DND-41 (cell line): Measurements from ENCODE around the gene CCDC59.

Source experiments
- ATAC-seq: fragments of 200-7000 bp; cut with Tn5 transposase; 3 replicates; pipeline ENCODE4 v1.9.1; 2021; ENCODE audit warnings: low read depth; ENCODE audit not compliant: insufficient read depth
- DNase-seq: peaks from one replicate; pipeline ENCODE4 v3.0.0-alpha.2; 2020
- H2AFZ ChIP-seq: 2 replicates; pipeline ENCODE4 v1.6.0; 2012; ENCODE audit warnings: low read depth, low read length
- H3K27ac ChIP-seq: 2 replicates; pipeline ENCODE4 v1.5.1; 2012; ENCODE audit warnings: low read length, inconsistent platforms
- H3K27me3 ChIP-seq: fragments of 200-600 bp; sonication (generic); 2 replicates; pipeline ENCODE4 v1.6.0; 2012; ENCODE audit warnings: low read length, mild to moderate bottlenecking, inconsistent platforms; ENCODE audit not compliant: insufficient read depth, poor library complexity
- H3K36me3 ChIP-seq: 2 replicates; pipeline ENCODE4 v1.5.1; 2012; ENCODE audit warnings: low read length, inconsistent platforms; ENCODE audit not compliant: insufficient read depth
- H3K4me1 ChIP-seq: 2 replicates; pipeline ENCODE4 v1.5.1; 2012; ENCODE audit warnings: mild to moderate bottlenecking, low read length; ENCODE audit not compliant: insufficient read depth
- H3K4me2 ChIP-seq: 2 replicates; pipeline ENCODE4 v1.6.0; 2012; ENCODE audit warnings: mild to moderate bottlenecking, moderate library complexity, low read length, inconsistent platforms; ENCODE audit not compliant: insufficient read depth
- H3K4me3 ChIP-seq, 2 experiments: fragments of 200-600 bp in 1 of 2; shearing (Covaris generic) in 1 of 2; 2 replicates each; pipeline ENCODE4 v1.5.1; 2012 to 2016; ENCODE audit warnings: inconsistent platforms in 2 of 2, low read length in 2 of 2, mild to moderate bottlenecking in 2 of 2, low read depth in 1 of 2, moderate library complexity in 1 of 2
- H3K79me2 ChIP-seq: 2 replicates; pipeline ENCODE4 v1.6.0; 2012; ENCODE audit warnings: low read length, inconsistent platforms; ENCODE audit not compliant: insufficient read depth
- H3K9ac ChIP-seq: 2 replicates; pipeline ENCODE4 v1.6.0; 2012; ENCODE audit warnings: low read depth, mild to moderate bottlenecking, inconsistent platforms, low read length, moderate library complexity
- H3K9me3 ChIP-seq: 2 replicates; pipeline ENCODE4 v1.5.1; 2012; ENCODE audit warnings: low read length, moderate library complexity, mild to moderate bottlenecking, inconsistent platforms; ENCODE audit not compliant: insufficient read depth, severe bottlenecking
- H4K20me1 ChIP-seq: 2 replicates; pipeline ENCODE4 v1.6.0; 2012; ENCODE audit warnings: low read length; ENCODE audit not compliant: insufficient read depth
- CTCF ChIP-seq: IDR thresholded peaks from 2 replicates; pipeline ENCODE4 v1.5.1; 2012; ENCODE audit warnings: borderline replicate concordance, low read length, moderate library complexity, mild to moderate bottlenecking; ENCODE audit not compliant: poor library complexity, severe bottlenecking; ENCODE audit errors: extremely low read depth
- EZH2 ChIP-seq: IDR thresholded peaks from 3 replicates; pipeline ENCODE4 v1.6.1; 2012; ENCODE audit warnings: borderline replicate concordance, low read depth, mild to moderate bottlenecking, moderate library complexity, low read length, inconsistent platforms; ENCODE audit not compliant: severe bottlenecking

The CCDC59 gene

GRCh38 chr12:82375201-82375600, 17.0 kb upstream of the CCDC59 start:
- Histone ChIP-seq H3K9ac (no peak overlapping the region), H3K27me3 (no peaks in the 10 kb centered on the region), H3K9me3 (no peaks in the 10 kb centered on the region), H3K4me1 (no peaks in the 10 kb centered on the region), H3K79me2 (no peaks in the 10 kb centered on the region), H3K4me2 (no peak overlapping the region), H3K4me3 (no peak overlapping the region), H3K27ac (no peak overlapping the region), H4K20me1 (no peaks in the 10 kb centered on the region), H2AFZ (no peak overlapping the region), H3K36me3 (peaks cover 1% of the 10 kb centered on the region; the same call in 1 of the 2 replicates)
- ATAC-seq (no peak), DNase-seq (no peak)
- TF ChIP-seq EZH2: no peak
- no peak for TF ChIP-seq CTCF

GRCh38 chr12:82366197-82366596, 8.0 kb upstream of the CCDC59 start:
- Histone ChIP-seq H3K27ac (no peak overlapping the region), H3K27me3 (no peaks in the 10 kb centered on the region), H2AFZ (no peak overlapping the region), H3K4me2 (no peak overlapping the region), H3K79me2 (no peaks in the 10 kb centered on the region; the same call in 1 of the 2 replicates), H3K4me3 (no peak overlapping the region), H4K20me1 (no peaks in the 10 kb centered on the region), H3K9me3 (no peaks in the 10 kb centered on the region), H3K4me1 (no peaks in the 10 kb centered on the region), H3K9ac (no peak overlapping the region), H3K36me3 (peaks cover 4% of the 10 kb centered on the region; the same call in 1 of the 2 replicates)
- TF ChIP-seq EZH2 (no peak), CTCF (no peak)
- no peak for ATAC-seq
- no peak for DNase-seq

GRCh38 chr12:82363990-82364389, 5.8 kb upstream of the CCDC59 start:
- no peak overlapping the region for H3K4me2 ChIP-seq
- DNase-seq: no peak

More at GRCh38 chr12:82363990-82364389, 5.8 kb upstream of the CCDC59 start:
- Histone ChIP-seq H3K4me3 (no peak overlapping the region), H3K36me3 (no peaks in the 10 kb centered on the region), H3K27me3 (no peaks in the 10 kb centered on the region), H3K27ac (no peak overlapping the region), H4K20me1 (no peaks in the 10 kb centered on the region), H3K79me2 (peaks cover 12% of the 10 kb centered on the region; the same call in 1 of the 2 replicates), H3K4me1 (peaks cover 12% of the 10 kb centered on the region), H3K9me3 (no peaks in the 10 kb centered on the region), H2AFZ (no peak overlapping the region), H3K9ac (no peak overlapping the region)
- TF ChIP-seq EZH2: no peak
- TF ChIP-seq CTCF: no peak
- no peak for ATAC-seq
